ENCODE measurements around the gene ARL9. TPM values are rescaled to one million over a fixed set of nuclear protein-coding genes. Genes with fewer than 3 reads are reported as not detected.

The ARL9 gene
- total RNA-seq, 1 experiment from 2014 or later: not detected

GRCh38 chr4:56477192-56477702 lies 28.3 kb upstream of the ARL9 start:
- Histone ChIP-seq H3T11ph (ENCODE audit: low read length) (no peak overlapping the region), H3K79me1 (ENCODE audit: insufficient read depth, low read depth, low read length, poor library complexity, severe bottlenecking) (no peaks in the 10 kb centered on the region), H3K23me2 (ENCODE audit: insufficient read length, low read depth, low read length, poor library complexity, severe bottlenecking) (no peaks in the 10 kb centered on the region), H3K27ac (ENCODE audit: insufficient read length, low read depth, low read length) (no peak overlapping the region), H3K9me3 (ENCODE audit: control insufficient read depth, low read depth, low read length) (no peaks in the 10 kb centered on the region), H4K5ac (ENCODE audit: insufficient read length, low read depth, low read length) (no peak overlapping the region), H3K56ac (ENCODE audit: insufficient read length, low read depth, low read length) (no peak overlapping the region), H2BK5ac (ENCODE audit: insufficient read length, low read length) (no peak overlapping the region), H3K27me3 (ENCODE audit: insufficient read depth, low read length) (no peaks in the 10 kb centered on the region), H2AFZ (ENCODE audit: low read length) (no peak overlapping the region), H2BK15ac (ENCODE audit: low read depth, low read length) (no peak overlapping the region), H4K20me1 (ENCODE audit: control insufficient read depth, insufficient read depth, insufficient read length) (no peaks in the 10 kb centered on the region), H3K18ac (ENCODE audit: insufficient read length, low read depth, low read length) (no peak overlapping the region), H3K79me2 (ENCODE audit: insufficient read depth, low read length) (no peaks in the 10 kb centered on the region), H2BK120ac (ENCODE audit: low read depth, low read length, poor library complexity, severe bottlenecking) (no peak overlapping the region), H2BK12ac (ENCODE audit: insufficient read length, low read depth, low read length) (no peak overlapping the region), H2AK5ac (ENCODE audit: insufficient read length, low read length) (no peak overlapping the region), H4K8ac (replicated peaks; ENCODE audit: insufficient read length, low read depth, low read length) (no peak overlapping the region), H2BK20ac (ENCODE audit: low read depth, low read length, poor library complexity, severe bottlenecking) (no peak overlapping the region), H3K4me2 (ENCODE audit: insufficient read depth, insufficient read length, low read length) (no peak overlapping the region), H3K14ac (ENCODE audit: insufficient read depth, low read length) (no peak overlapping the region), H3K4ac (ENCODE audit: low read depth, low read length) (no peak overlapping the region), H3K23ac (ENCODE audit: insufficient read length, low read depth, low read length) (no peak overlapping the region), H4K91ac (ENCODE audit: insufficient read length, low read depth, low read length) (no peak overlapping the region), H3K9ac (ENCODE audit: extremely low read depth, insufficient read length, low read length) (no peak overlapping the region), H3K4me1 (ENCODE audit: insufficient read depth, low read length) (no peaks in the 10 kb centered on the region)
- H3K36me3 Mint-ChIP-seq (ENCODE audit: insufficient read depth in 1 of 3, low read depth in 3 of 3): peaks cover 24 to 85% (median 71%) of the 10 kb centered on the region in 3 experiments; a peak in 6 of 7 replicates
- no peak overlapping the region for H3K27ac Mint-ChIP-seq
- no peaks in the 10 kb centered on the region for H3K4me1 Mint-ChIP-seq
- no CpG with 5 or more reads among the region's 5 CpGs for WGBS (ENCODE audit: extremely low coverage, insufficient read length, low lambda C conversion rate)
- no peak overlapping the region for H3K4me3 Mint-ChIP-seq
- no peak for TF ChIP-seq CTCF (conservative IDR thresholded peaks at IDR 0.05)
- H3K9me3 Mint-ChIP-seq: no peaks in the 10 kb centered on the region
- H3K27me3 Mint-ChIP-seq (ENCODE audit: low read depth): no peaks in the 10 kb centered on the region
- DNase-seq: no peak

All from H9 (cell line).